ENCODE measurements around the gene ASPSCR1. TPM values are rescaled to one million over a fixed set of nuclear protein-coding genes. Genes with fewer than 3 reads are reported as not detected.

The ASPSCR1 gene
- total and polyA plus RNA-seq, 8 donors: 35.1 to 64.3 (median 44.4) TPM

DNA sequence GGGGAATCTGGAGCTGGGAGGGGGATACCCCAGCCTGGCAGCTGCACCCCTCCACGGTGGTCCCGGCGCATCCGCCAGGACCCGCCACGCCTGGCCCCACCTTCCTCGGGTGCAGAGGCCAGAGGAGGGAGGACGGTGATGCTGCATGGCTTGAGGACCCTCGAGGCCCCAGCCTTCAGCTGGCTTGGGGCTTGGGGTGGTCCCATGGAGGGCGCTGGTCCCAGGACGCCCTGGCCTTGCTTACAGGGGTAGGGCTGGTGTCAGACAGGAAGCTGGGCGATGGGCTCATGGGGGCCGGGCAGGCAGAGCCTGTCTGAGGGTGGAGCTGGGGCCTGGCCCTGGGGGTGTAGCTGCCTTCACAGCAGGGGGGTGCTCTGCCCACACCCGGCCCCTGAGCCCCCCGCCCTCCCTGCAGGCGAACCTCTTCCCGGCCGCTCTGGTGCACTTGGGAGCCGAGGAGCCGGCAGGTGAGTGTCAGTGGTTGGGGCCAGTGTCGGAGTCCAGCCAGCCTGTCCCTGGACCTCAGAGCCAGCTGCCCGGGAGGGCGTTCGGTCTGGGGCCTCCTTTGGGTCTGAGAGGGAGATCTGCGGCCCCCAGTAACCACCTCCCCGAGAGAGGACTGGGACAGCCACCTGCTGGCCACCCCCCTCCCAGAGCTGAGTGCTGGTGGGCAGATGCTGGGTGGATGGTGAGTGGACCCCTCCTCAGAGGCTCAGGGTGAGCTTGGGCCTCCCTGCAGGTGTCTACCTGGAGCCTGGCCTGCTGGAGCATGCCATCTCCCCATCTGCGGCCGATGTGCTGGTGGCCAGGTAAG lies 38.8 kb downstream of the ASPSCR1 start:
- no peak for DNase-seq
- H3K36me3 ChIP-seq: peaks cover 0 to 29% of the 10 kb centered on the region in 2 donors
- H3K27ac ChIP-seq: no peak overlapping the region
- no peaks in the 10 kb centered on the region for H3K27me3 ChIP-seq
- ATAC-seq: no peak
- TF ChIP-seq, protein P1, sequence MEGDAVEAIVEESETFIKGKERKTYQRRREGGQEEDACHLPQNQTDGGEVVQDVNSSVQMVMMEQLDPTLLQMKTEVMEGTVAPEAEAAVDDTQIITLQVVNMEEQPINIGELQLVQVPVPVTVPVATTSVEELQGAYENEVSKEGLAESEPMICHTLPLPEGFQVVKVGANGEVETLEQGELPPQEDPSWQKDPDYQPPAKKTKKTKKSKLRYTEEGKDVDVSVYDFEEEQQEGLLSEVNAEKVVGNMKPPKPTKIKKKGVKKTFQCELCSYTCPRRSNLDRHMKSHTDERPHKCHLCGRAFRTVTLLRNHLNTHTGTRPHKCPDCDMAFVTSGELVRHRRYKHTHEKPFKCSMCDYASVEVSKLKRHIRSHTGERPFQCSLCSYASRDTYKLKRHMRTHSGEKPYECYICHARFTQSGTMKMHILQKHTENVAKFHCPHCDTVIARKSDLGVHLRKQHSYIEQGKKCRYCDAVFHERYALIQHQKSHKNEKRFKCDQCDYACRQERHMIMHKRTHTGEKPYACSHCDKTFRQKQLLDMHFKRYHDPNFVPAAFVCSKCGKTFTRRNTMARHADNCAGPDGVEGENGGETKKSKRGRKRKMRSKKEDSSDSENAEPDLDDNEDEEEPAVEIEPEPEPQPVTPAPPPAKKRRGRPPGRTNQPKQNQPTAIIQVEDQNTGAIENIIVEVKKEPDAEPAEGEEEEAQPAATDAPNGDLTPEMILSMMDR (IDR thresholded peaks at IDR 0.05): no peak
- intact Hi-C loops (cut with DNase I): no loop called here
- no peaks in the 10 kb centered on the region for H3K9me3 ChIP-seq
- no peak overlapping the region for H3K4me3 ChIP-seq
- peaks cover 6 to 27% of the 10 kb centered on the region in 2 donors for H3K4me1 ChIP-seq

- Histone ChIP-seq H3K4me1 (peaks cover 12 to 34% of the 10 kb centered on the region in 2 donors), H3K27ac (no peak overlapping the region), H3K4me3 (no peak overlapping the region), H3K36me3 (peaks cover 0 to 22% of the 10 kb centered on the region in 2 donors), H3K9me3 (no peaks in the 10 kb centered on the region), H3K27me3 (no peaks in the 10 kb centered on the region)
- DNase-seq (no peak), ATAC-seq (no peak)
- intact Hi-C loops (cut with DNase I): no loop called here
- TF ChIP-seq, protein P1 (IDR thresholded peaks at IDR 0.05): no peak
Measured at GRCh38 chr17:82016875-82017459, 39.5 kb downstream of the ASPSCR1 start.

GRCh38 chr17:82017612-82018151 lies 40.3 kb downstream of the ASPSCR1 start:
- peak; percentile 3 for ATAC-seq
- no peak for DNase-seq
- no peaks in the 10 kb centered on the region for H3K9me3 ChIP-seq
- TF ChIP-seq, protein P1 (IDR thresholded peaks at IDR 0.05): no peak
- no peaks in the 10 kb centered on the region for H3K27me3 ChIP-seq
- intact Hi-C loops (cut with DNase I): no loop called here
- H3K4me3 ChIP-seq: no peak overlapping the region
- no peak overlapping the region for H3K27ac ChIP-seq
- peaks cover 15 to 38% of the 10 kb centered on the region in 2 donors for H3K4me1 ChIP-seq
- peaks cover 0 to 16% of the 10 kb centered on the region in 2 donors for H3K36me3 ChIP-seq

GRCh38 chr17:82018152-82018988 lies 40.9 kb downstream of the ASPSCR1 start:
- Histone ChIP-seq H3K9me3 (no peaks in the 10 kb centered on the region), H3K4me1 (peaks cover 15 to 32% of the 10 kb centered on the region in 2 donors), H3K36me3 (peaks cover 0 to 16% of the 10 kb centered on the region in 2 donors), H3K4me3 (no peak overlapping the region), H3K27ac (no peak overlapping the region), H3K27me3 (no peaks in the 10 kb centered on the region)
- intact Hi-C loops (cut with DNase I): no loop called here
- ATAC-seq (no peak), DNase-seq (no peak)
- TF ChIP-seq, protein P1 (IDR thresholded peaks at IDR 0.05): no peak
